Osteocyte (in vitro differentiated cells): ENCODE results near the gene TRAF3IP1. TPM values are rescaled to one million over a fixed set of nuclear protein-coding genes. Genes with fewer than 3 reads are reported as not detected.

ENCODE experiments used
- DNase-seq: peaks from one replicate; pipeline ENCODE4 v3.0.0; 2021; ENCODE audit warnings: mixed read lengths; ENCODE audit not compliant: unreplicated experiment; ENCODE audit errors: extremely low spot score
- H3K27ac Mint-ChIP-seq: one replicate; pipeline ENCODE4 v1.8.0; 2021; ENCODE audit warnings: mild to moderate bottlenecking, mixed read lengths; ENCODE audit not compliant: unreplicated experiment
- H3K27me3 Mint-ChIP-seq: one replicate; pipeline ENCODE4 v1.8.0; 2021; ENCODE audit warnings: mixed read lengths; ENCODE audit not compliant: unreplicated experiment
- H3K36me3 Mint-ChIP-seq: one replicate; pipeline ENCODE4 v1.8.0; 2021; ENCODE audit warnings: mixed read lengths; ENCODE audit not compliant: unreplicated experiment
- H3K4me1 Mint-ChIP-seq: one replicate; pipeline ENCODE4 v1.8.0; 2021; ENCODE audit warnings: mixed read lengths; ENCODE audit not compliant: unreplicated experiment
- H3K4me3 Mint-ChIP-seq: one replicate; pipeline ENCODE4 v1.8.0; 2021; ENCODE audit warnings: mild to moderate bottlenecking, moderate library complexity, mixed read lengths; ENCODE audit not compliant: unreplicated experiment
- H3K9me3 Mint-ChIP-seq: one replicate; pipeline ENCODE4 v1.8.0; 2021; ENCODE audit warnings: mixed read lengths; ENCODE audit not compliant: unreplicated experiment
- CTCF ChIP-seq: fragments of 200-600 bp; sonication (generic); IDR thresholded peaks from 2 replicates; pipeline ENCODE4 v1.5.0; 2021; ENCODE audit warnings: antibody characterized with exemption, mild to moderate bottlenecking, moderate library complexity
- total RNA-seq: library from RNA; stranded (reverse); gene quantifications from 2 replicates; pipeline ENCODE4 v1.2.1, GENCODE V29; 2021

The TRAF3IP1 gene
- total RNA-seq, 1 donor from 2014 or later = 19.4 TPM

GRCh38 chr2:238381341-238382115, 61.2 kb downstream of the TRAF3IP1 start:
- no peaks in the 10 kb centered on the region for H3K9me3 Mint-ChIP-seq
- peaks cover 15% of the 10 kb centered on the region for H3K36me3 Mint-ChIP-seq
- H3K27me3 Mint-ChIP-seq = no peaks in the 10 kb centered on the region
- peaks cover 24% of the 10 kb centered on the region for H3K4me1 Mint-ChIP-seq
- H3K27ac Mint-ChIP-seq = no peak overlapping the region
- TF ChIP-seq CTCF = no peak
- no peak overlapping the region for H3K4me3 Mint-ChIP-seq
- no peak for DNase-seq

- Mint-ChIP-seq H3K4me1 (peaks cover 25% of the 10 kb centered on the region), H3K4me3 (no peak overlapping the region), H3K27me3 (no peaks in the 10 kb centered on the region), H3K9me3 (no peaks in the 10 kb centered on the region), H3K27ac (no peak overlapping the region), H3K36me3 (peaks cover 16% of the 10 kb centered on the region)
- no peak for DNase-seq
- TF ChIP-seq CTCF = no peak
These were observed 62.1 kb downstream of the TRAF3IP1 start for GRCh38 chr2:238382381-238382781.

GRCh38 chr2:238383135-238383534, 62.8 kb downstream of the TRAF3IP1 start:
- Mint-ChIP-seq H3K4me3 (no peak overlapping the region), H3K36me3 (peaks cover 20% of the 10 kb centered on the region), H3K27me3 (no peaks in the 10 kb centered on the region), H3K4me1 (peaks cover 26% of the 10 kb centered on the region), H3K27ac (no peak overlapping the region), H3K9me3 (no peaks in the 10 kb centered on the region)
- no peak for DNase-seq
- no peak for TF ChIP-seq CTCF

- DNase-seq = no peak
- Mint-ChIP-seq H3K4me1 (peaks cover 23% of the 10 kb centered on the region), H3K36me3 (peaks cover 20% of the 10 kb centered on the region), H3K4me3 (no peak overlapping the region), H3K27ac (no peak overlapping the region), H3K9me3 (no peaks in the 10 kb centered on the region), H3K27me3 (no peaks in the 10 kb centered on the region)
- no peak for TF ChIP-seq CTCF
These were observed 63.5 kb downstream of the TRAF3IP1 start for GRCh38 chr2:238383743-238384380.

- TF ChIP-seq CTCF = no peak
- DNase-seq = no peak
- Mint-ChIP-seq H3K4me3 (no peak overlapping the region), H3K36me3 (peaks cover 11% of the 10 kb centered on the region), H3K27me3 (no peaks in the 10 kb centered on the region), H3K4me1 (peaks cover 23% of the 10 kb centered on the region), H3K27ac (no peak overlapping the region), H3K9me3 (no peaks in the 10 kb centered on the region)
These were observed 67.0 kb downstream of the TRAF3IP1 start for GRCh38 chr2:238387332-238387731.
